ENCODE measurements around the gene RAB7A. TPM values are rescaled to one million over a fixed set of nuclear protein-coding genes. Genes with fewer than 3 reads are reported as not detected.

Gene RAB7A
- polyA plus RNA-seq, 1 donor (not counting 4 experiments of a cell fraction or from before 2014, with no cell fraction given) = 364 TPM

GRCh38 chr3:128855569-128855968 is 129.6 kb downstream of the RAB7A start:
- H3K36me3 ChIP-seq (ENCODE audit: control insufficient read depth in 2 of 2, extremely low read depth in 1 of 2, insufficient read depth in 2 of 2, low read length in 2 of 2) = no peaks in the 10 kb centered on the region
- H3K27me3 ChIP-seq (ENCODE audit: control insufficient read depth, extremely low read depth, insufficient read depth, low read length) = no peaks in the 10 kb centered on the region
- peaks cover 15% of the 10 kb centered on the region for H3K9me3 ChIP-seq (ENCODE audit: control insufficient read depth, low read depth, low read length)
- no peak overlapping the region for H3K4me3 ChIP-seq (ENCODE audit: control insufficient read depth in 2 of 3, extremely low read depth in 1 of 3, insufficient read depth in 2 of 3, low read depth in 1 of 3, low read length in 3 of 3)
- H2AFZ ChIP-seq (ENCODE audit: control insufficient read depth, low read length) = no peak overlapping the region
- no peaks in the 10 kb centered on the region for H3K9me1 ChIP-seq (ENCODE audit: control insufficient read depth, extremely low read depth, insufficient read depth, low read length)
- no peak for FAIRE-seq
- TF ChIP-seq EZH2 (IDR thresholded peaks at IDR 0.05; ENCODE audit: low read length) (no peak), CTCF (optimal IDR thresholded peaks at IDR 0.05 in 1 of 3, IDR thresholded peaks at IDR 0.05 in 1 of 3, conservative IDR thresholded peaks at IDR 0.05 in 1 of 3; ENCODE audit: extremely low read depth in 1 of 3, insufficient read depth in 2 of 3, low read length in 3 of 3) (no peak)
- dilution Hi-C loops (cut with MboI; ENCODE audit: extremely low pct_ligation_motif_present, low sequenced_read_pairs) = no loop called here
- H4K20me1 ChIP-seq (ENCODE audit: control insufficient read depth, extremely low read depth, insufficient read depth, low read length) = no peaks in the 10 kb centered on the region
- no peak overlapping the region for H3K9ac ChIP-seq (ENCODE audit: control insufficient read depth, extremely low read depth, insufficient read depth, low read length)
- H3K4me2 ChIP-seq (ENCODE audit: control insufficient read depth, extremely low read depth, insufficient read depth, low read depth, low read length) = no peak overlapping the region
- no peak for DNase-seq (ENCODE audit: low read depth, low spot score)
- no peaks in the 10 kb centered on the region for H3K4me1 ChIP-seq (ENCODE audit: control insufficient read depth, extremely low read depth, insufficient read depth, low read length)
- H3K27ac ChIP-seq (ENCODE audit: control insufficient read depth, insufficient read depth, low read length) = no peak overlapping the region
- H3K79me2 ChIP-seq (ENCODE audit: control insufficient read depth, insufficient read depth, low read length) = no peaks in the 10 kb centered on the region

GRCh38 chr3:128858167-128858566 is 132.2 kb downstream of the RAB7A start:
- no peaks in the 10 kb centered on the region for H4K20me1 ChIP-seq (ENCODE audit: control insufficient read depth, extremely low read depth, insufficient read depth, low read length)
- dilution Hi-C loops (cut with MboI; ENCODE audit: extremely low pct_ligation_motif_present, low sequenced_read_pairs) = no loop called here
- TF ChIP-seq EZH2 (IDR thresholded peaks at IDR 0.05; ENCODE audit: low read length) (no peak), CTCF (optimal IDR thresholded peaks at IDR 0.05 in 1 of 3, IDR thresholded peaks at IDR 0.05 in 1 of 3, conservative IDR thresholded peaks at IDR 0.05 in 1 of 3; ENCODE audit: extremely low read depth in 1 of 3, insufficient read depth in 2 of 3, low read length in 3 of 3) (no peak)
- no peak overlapping the region for H3K4me2 ChIP-seq (ENCODE audit: control insufficient read depth, extremely low read depth, insufficient read depth, low read depth, low read length)
- no peak for DNase-seq (ENCODE audit: low read depth, low spot score)
- no peak overlapping the region for H2AFZ ChIP-seq (ENCODE audit: control insufficient read depth, low read length)
- H3K9ac ChIP-seq (ENCODE audit: control insufficient read depth, extremely low read depth, insufficient read depth, low read length) = no peak overlapping the region
- H3K9me1 ChIP-seq (ENCODE audit: control insufficient read depth, extremely low read depth, insufficient read depth, low read length) = no peaks in the 10 kb centered on the region
- no peak overlapping the region for H3K27ac ChIP-seq (ENCODE audit: control insufficient read depth, insufficient read depth, low read length)
- H3K9me3 ChIP-seq (ENCODE audit: control insufficient read depth, low read depth, low read length) = peaks cover 17% of the 10 kb centered on the region
- FAIRE-seq = no peak
- H3K36me3 ChIP-seq (ENCODE audit: control insufficient read depth in 2 of 2, extremely low read depth in 1 of 2, insufficient read depth in 2 of 2, low read length in 2 of 2) = no peaks in the 10 kb centered on the region
- no peaks in the 10 kb centered on the region for H3K4me1 ChIP-seq (ENCODE audit: control insufficient read depth, extremely low read depth, insufficient read depth, low read length)
- H3K27me3 ChIP-seq (ENCODE audit: control insufficient read depth, extremely low read depth, insufficient read depth, low read length) = no peaks in the 10 kb centered on the region
- no peak overlapping the region for H3K4me3 ChIP-seq (ENCODE audit: control insufficient read depth in 2 of 3, extremely low read depth in 1 of 3, insufficient read depth in 2 of 3, low read depth in 1 of 3, low read length in 3 of 3)
- H3K79me2 ChIP-seq (ENCODE audit: control insufficient read depth, insufficient read depth, low read length) = no peaks in the 10 kb centered on the region
